Kidney epithelial cell (primary cell): Measurements from ENCODE around the gene ANKRD13C. TPM values are rescaled to one million over a fixed set of nuclear protein-coding genes. Genes with fewer than 3 reads are reported as not detected.

Experiments
- DNase-seq: peaks from one replicate; pipeline ENCODE4 v3.0.0-alpha.2; 2010; ENCODE audit warnings: low read depth
- H3K27me3 ChIP-seq: 2 replicates; pipeline ENCODE4 v1.6.0; 2011; ENCODE audit warnings: low read length; ENCODE audit not compliant: control insufficient read depth, insufficient read depth
- H3K36me3 ChIP-seq: 2 replicates; pipeline ENCODE4 v1.5.1; 2011; ENCODE audit warnings: low read length; ENCODE audit not compliant: control insufficient read depth, insufficient read depth
- H3K4me3 ChIP-seq: 2 replicates; pipeline ENCODE4 v1.5.1; 2011; ENCODE audit warnings: low read depth, mild to moderate bottlenecking, control low read depth, low read length
- total RNA-seq: library from RNA; depleted of rRNA; stranded (reverse); fragments of >200 nt; gene quantifications from 2 replicates; pipeline ENCODE4 v1.2.3, GENCODE V29; 2015
- TF ChIP-seq, protein P1 (sequence below): IDR thresholded peaks from 2 replicates; pipeline ENCODE4 v1.5.1; 2011; ENCODE audit warnings: mild to moderate bottlenecking, moderate library complexity, low read length, control low read depth, inconsistent platforms; ENCODE audit not compliant: insufficient read depth, poor library complexity, severe bottlenecking

Gene ANKRD13C
- total RNA-seq, 1 donor from 2014 or later, result 15.0 TPM

DNA sequence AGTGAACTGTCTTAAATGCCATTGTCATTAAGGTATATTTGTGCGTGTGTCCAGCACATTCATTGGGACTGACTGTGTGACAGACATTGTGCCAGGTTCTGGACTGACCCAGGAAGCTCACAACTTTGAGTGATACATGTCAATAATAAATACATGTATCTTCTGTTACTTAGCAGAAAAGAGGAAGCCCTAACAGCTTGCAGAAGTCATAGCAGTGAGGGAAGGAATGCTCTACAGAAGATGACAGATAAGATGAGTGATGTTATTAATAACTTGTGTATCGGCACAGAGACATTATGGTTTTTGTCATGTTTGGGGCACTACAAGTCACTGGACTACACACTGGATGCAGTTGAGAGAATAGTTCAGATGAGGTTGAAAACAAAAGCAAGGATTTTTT, 134.5 kb downstream of the ANKRD13C start:
- no peak for DNase-seq
- no peaks in the 10 kb centered on the region for H3K27me3 ChIP-seq
- TF ChIP-seq, protein P1, sequence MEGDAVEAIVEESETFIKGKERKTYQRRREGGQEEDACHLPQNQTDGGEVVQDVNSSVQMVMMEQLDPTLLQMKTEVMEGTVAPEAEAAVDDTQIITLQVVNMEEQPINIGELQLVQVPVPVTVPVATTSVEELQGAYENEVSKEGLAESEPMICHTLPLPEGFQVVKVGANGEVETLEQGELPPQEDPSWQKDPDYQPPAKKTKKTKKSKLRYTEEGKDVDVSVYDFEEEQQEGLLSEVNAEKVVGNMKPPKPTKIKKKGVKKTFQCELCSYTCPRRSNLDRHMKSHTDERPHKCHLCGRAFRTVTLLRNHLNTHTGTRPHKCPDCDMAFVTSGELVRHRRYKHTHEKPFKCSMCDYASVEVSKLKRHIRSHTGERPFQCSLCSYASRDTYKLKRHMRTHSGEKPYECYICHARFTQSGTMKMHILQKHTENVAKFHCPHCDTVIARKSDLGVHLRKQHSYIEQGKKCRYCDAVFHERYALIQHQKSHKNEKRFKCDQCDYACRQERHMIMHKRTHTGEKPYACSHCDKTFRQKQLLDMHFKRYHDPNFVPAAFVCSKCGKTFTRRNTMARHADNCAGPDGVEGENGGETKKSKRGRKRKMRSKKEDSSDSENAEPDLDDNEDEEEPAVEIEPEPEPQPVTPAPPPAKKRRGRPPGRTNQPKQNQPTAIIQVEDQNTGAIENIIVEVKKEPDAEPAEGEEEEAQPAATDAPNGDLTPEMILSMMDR, result no peak
- no peaks in the 10 kb centered on the region for H3K36me3 ChIP-seq
- no peak overlapping the region for H3K4me3 ChIP-seq

DNA sequence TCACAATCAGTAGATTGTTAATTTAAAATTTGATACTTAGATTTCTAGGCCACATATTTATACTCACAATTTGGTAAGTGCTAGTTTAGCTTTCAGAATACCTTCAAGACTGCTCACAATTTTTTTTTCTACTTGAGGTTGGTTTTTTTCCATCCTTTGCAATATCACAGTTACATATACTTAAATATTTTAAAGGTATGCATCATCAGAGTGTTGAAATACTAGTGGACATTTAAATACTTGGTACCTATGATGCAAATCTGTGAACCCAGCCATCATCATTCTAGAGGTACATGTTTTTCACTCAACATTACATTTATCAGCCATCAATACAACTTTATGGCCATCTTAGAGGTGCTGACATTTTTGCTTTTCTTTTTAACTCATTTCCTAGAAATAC, 143.0 kb downstream of the ANKRD13C start:
- H3K36me3 ChIP-seq, result no peaks in the 10 kb centered on the region
- no peak overlapping the region for H3K4me3 ChIP-seq
- no peaks in the 10 kb centered on the region for H3K27me3 ChIP-seq
- DNase-seq, result no peak
- TF ChIP-seq, protein P1, result no peak

DNA sequence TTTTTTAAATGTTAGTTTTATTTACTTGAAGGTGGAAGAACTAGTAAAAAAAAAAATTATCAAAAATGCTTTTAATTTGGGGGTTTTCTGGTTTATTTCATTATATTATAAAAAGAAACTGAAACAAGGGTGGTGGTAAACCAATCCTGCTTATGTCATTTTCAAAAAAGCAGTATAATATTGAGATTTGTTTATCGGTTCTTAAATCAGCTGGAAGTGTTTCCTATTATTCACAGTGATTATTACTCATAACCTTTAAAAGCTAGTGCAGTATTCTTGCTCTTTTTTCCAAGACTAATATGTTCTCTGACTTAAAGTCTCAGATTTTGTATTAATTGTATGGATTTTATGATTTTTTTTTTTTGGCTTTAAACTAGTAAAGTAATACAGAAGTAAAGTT, 143.7 kb downstream of the ANKRD13C start:
- TF ChIP-seq, protein P1, result no peak
- Histone ChIP-seq H3K36me3 (no peaks in the 10 kb centered on the region), H3K4me3 (no peak overlapping the region), H3K27me3 (no peaks in the 10 kb centered on the region)
- no peak for DNase-seq

Other genes starting within 250 kb of the ANKRD13C start
- 24.6 and 26.5 TPM in 2 replicates for gene LRRC40, start 149.1 kb downstream of the ANKRD13C start, total RNA-seq
- gene SRSF11, start 133.3 kb downstream of the ANKRD13C start, total RNA-seq, result 78.8 and 81.9 TPM in 2 replicates
- 13.6 and 18.2 TPM in 2 replicates for gene CTH, start 56.5 kb upstream of the ANKRD13C start, total RNA-seq